ENCODE results near the gene ACKR4. TPM values are rescaled to one million over a fixed set of nuclear protein-coding genes. Genes with fewer than 3 reads are reported as not detected.
"Not testable (repeated sequence)": the region's sequence is repeated elsewhere in the genome, so short reads cannot be mapped to it uniquely, and the experiment has no call there.

Gene ACKR4
- total RNA-seq: 41.2 TPM

- no peak for DNase-seq
Measured at GRCh38 chr3:132596816-132597433, at the start of gene ACKR4. Gene ACKR4, plus strand, starts transcription at chr3:132597270. Its CDS starts 3,128 bp downstream, at chr3:132600398.

DNA sequence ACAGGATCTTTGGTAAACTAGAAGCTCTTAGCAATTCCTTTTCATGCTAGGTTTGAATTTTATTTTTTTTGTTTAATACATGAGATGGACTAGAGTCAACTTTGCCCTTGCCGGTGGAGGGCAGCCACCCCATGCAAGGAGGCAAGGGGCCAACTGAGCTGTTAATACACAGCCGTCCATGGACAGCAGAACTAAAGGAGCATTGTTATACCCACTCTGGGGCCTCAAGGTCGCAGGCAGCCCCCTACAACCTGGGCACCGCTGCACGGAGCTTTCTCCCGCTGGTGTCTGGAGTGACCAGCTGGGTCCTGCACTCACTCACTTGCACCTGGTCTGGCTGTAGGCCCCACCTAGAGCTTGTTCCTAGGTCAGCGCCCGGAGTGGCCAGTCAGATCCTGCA is 47.9 kb upstream of the ACKR4 start:
- no peak for DNase-seq

DNA sequence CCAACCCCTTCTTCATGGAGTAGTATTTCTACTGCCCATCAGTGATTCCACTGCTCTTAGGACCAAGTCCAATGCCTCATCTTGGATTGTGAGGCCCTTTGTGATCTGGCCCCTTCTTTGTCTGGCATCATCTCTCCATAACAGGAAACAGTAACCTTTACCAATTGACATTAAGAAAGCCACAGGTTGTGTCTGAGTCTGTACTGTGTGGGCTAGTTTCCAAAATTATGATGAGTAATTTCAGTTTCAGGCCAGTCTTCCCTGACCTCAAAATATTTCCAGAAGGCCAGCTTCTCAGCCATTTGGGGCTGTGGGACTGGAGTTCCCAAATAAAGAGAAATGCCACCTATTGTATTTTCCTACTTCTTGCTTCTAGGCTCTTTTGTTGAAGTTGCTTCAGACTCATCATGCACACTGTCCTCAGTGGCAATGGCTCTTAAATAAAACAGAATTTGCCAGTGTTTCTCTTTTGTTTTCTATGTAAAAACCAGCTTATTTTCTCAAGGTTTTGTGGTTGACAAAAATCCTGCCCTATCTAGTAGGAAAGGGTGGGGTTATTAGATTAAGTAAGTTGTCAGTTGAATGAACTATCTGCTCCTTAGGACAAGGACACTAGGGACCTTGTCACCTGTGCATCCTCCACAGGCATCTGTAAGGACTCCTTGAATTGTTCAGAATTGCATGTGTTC is 47.0 kb upstream of the ACKR4 start:
- DNase-seq: no peak

GRCh38 chr3:132550579-132551305 is 46.3 kb upstream of the ACKR4 start:
- DNase-seq: no peak

DNA sequence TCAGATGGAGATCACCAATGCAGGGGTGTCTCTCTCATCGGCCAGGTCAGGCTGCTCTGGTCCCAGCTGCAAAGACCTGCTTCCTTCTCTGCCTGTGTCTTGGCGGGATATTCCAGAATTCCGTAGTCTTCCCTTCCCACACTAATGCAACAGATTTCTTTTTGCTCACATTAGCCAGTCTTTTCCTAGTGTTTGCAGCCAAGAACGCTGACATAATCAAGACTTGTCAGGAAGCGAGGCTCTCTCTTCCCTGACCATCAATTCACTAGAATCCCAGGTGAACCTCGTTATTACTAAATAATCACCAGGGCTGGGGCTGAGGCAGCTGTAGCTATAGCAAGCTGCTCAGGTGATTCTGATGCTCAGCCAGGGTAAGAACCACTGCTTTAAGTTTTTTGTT is 43.2 kb upstream of the ACKR4 start:
- DNase-seq: peak; percentile 83

GRCh38 chr3:132554437-132554836 is 42.6 kb upstream of the ACKR4 start:
- DNase-seq: no peak

DNA sequence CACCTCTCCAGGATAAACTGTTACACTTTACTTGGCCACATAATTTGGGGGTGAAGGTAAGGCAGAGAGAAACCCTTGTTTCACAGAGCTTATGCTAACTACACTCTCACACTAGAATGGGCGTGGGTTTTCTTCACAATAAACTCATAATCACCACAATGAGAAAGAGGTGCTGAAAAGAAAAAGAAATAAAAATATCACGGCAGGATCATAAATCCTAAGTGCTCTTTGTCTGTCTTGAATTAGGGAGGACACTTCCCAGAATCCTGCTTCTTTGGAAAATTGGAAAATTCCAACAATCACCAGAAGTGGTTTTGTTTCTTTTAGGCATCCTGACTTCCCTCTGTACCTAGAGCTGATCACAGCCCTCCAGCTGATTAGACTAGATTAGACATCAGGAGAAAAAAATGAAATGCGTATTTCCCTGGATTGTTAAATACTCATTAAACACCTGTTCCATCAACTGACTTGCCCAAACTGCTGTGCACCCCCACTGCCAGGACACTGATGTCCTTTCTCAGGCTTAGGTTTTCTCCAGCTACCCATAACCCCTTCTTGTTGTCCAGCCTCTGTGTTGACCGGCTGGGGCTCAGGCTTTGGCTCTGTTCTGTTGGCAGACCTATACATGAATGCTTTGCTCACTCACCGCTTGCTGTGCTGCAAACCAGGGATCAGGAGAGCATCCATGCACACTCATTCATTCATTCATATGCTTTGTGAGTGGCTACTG is 41.6 kb upstream of the ACKR4 start:
- peak; percentile 57 for DNase-seq

DNA sequence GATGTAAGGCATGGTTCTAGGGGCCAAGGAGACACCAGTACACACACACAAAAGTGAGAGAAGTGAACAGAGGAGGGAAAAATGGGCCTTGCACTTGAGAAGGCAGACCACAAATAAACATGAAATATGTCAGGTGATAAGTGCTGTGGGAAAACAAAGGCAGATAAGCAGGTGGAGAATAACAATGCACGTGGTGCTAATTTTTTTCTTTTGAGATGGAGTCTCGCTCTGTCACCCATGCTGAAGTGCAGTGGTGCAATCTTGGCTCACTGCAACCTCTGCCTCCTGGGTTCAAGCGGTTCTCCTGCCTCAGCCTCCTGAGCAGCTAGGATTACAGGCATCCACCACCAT is 41.1 kb upstream of the ACKR4 start:
- DNase-seq: not testable (repeated sequence)

- peak; percentile 89 for DNase-seq
Measured at GRCh38 chr3:132556508-132557159, 40.4 kb upstream of the ACKR4 start.

GRCh38 chr3:132561003-132561402 is 36.1 kb upstream of the ACKR4 start:
- DNase-seq: no peak

- DNase-seq: peak; percentile 95
Measured at GRCh38 chr3:132563420-132564069, 33.5 kb upstream of the ACKR4 start.

- DNase-seq: no peak
Measured at GRCh38 chr3:132564070-132564465, 33.0 kb upstream of the ACKR4 start.

DNA sequence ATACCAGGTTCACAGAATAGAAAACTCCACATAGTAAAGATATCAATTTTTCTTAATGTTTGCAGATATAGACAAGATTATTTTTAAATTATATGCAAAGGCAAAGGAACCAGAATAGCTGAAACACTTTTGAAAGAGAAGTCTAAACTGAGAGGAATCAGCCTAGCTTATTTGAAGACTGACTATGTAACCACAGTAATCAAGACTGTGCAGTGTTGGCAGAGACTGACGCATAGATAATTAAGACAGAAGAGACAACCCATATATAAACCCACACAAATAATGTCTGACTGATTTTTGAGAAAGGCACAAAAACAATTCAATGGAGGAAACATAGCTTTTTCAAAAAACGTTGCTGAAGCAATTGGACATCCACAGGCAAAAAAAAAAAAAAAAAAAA is 28.6 kb upstream of the ACKR4 start:
- DNase-seq: no peak

DNA sequence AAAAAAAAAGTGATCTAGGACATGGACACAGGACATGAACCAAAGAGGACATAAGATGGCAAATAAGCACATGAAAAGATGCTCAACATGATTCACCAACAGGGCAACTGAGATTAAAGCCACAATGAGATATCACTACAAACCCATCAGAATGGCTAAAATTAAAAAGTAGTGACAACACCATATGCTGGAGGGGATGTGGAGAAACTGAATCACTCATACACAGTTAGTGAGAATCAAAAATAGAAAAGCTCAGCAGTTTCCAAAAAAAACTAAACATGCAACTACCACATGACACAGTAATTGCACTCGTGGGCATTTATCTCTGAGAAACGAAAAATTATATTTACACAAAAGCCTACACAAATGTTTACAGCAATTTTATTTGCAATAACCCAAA is 27.9 kb upstream of the ACKR4 start:
- DNase-seq: peak; percentile 84

DNA sequence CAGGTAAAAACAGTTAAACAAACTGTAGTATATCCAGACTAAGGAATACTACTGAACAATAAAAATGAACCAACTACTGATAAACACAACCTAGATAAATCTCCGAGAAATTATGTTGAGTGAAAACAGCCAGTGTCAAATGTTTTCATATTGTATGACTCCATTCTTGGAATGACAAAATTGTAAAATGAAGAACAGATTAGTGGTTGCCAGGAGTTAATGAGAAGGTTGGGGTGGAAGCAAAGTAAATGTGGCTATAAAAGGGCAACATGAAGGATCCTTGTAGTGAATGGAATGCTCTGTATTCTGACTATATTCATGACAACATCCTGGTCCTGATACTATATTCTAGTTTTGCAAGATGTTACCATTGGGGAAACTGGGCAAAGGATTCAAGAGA is 27.5 kb upstream of the ACKR4 start:
- DNase-seq: peak; percentile 83

DNA sequence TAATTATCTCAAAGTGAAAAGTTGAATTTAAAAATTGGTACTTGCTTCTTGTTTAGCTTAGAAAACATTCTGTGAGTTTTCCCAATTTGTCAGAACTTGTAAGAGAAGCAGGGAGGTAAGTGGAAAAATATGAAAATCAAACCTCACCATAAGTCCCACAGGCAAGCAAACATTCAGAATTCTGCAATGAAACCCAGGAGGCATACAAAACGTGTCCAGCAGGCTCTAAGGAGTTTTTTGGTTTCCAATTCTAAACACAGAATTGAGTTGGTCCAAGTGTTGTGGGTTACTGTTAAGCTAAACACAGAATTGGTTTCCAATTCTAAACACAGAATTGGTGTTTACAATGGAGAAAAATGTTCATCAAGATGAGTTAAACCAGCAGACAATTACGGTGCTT is 27.1 kb upstream of the ACKR4 start:
- DNase-seq: peak; percentile 27

- DNase-seq: peak; percentile 96
Measured at GRCh38 chr3:132573797-132574211, 23.3 kb upstream of the ACKR4 start.

GRCh38 chr3:132587401-132587800 is 9.7 kb upstream of the ACKR4 start:
- no peak for DNase-seq

DNA sequence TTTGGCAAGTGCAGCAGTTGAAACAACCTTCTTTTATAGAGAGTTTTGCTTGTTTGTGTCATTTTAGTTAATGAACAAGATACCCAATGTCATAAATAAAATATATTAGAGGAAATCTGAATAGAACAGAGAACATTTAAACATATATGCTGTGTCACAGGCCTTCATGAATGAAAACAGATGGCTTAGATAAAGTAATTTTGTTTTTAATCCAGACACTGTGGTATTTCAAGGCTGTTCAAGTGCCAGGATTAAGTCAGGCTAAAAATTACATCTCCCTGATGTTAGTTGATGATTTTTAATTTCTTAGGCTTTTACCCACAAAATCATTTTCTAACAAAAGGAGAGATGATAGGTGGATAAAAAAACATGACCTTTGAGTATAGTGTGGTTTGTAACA is 4.9 kb upstream of the ACKR4 start:
- peak; percentile 69 for DNase-seq

DNA sequence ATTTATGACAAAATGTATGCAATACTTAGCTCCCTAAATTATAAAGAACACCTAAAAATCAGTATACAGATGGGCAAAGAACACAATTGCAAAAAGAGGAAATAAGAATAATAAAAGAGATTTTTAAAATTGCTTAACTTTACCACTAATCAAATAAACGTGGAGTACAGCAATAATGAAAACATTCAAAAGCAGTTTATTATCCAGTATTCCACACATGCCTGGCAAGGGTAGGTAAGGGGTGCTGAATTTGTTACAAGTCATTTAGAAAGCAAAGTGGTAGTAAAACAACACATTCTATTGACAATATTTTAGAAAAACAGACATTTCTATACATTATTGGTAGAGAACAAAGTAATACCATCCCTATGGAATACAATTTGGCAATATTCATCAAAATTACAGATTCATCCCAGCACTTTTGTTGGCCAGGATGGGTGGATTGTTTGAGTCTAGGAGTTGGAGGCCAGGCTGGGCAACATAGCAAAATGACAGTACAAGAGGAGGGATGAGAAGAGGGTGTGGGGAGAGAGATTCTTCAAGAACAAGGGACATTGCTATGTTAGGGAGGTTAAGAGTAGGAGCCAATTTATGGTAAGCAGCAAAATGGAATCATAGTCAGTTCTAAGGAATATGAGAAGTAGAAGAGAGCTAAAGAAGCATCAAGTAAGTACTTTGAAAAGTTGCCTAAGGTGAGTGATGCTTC is 3.7 kb upstream of the ACKR4 start:
- DNase-seq: peak; percentile 80

DNA sequence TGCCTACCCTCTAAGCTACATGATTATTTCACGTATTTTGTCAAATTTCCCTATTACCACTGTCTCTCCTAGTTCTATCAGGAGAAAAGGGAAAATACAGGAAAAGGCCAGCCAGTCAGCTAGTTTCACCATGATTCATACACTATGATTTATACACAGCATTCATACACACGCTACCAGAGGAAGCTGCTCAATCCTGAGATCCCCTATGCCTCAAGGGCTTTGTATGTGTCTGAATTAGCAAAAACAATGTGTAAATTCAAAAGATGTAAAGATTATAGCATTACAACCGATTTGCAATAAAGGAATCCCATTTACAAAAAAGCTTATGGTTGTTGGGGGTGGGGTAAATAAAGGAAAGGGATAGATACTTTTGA is 3.1 kb upstream of the ACKR4 start:
- peak; percentile 59 for DNase-seq

All from skin of body (tissue), 2 donors.